ENCODE data around the gene NEURL1B. TPM values are rescaled to one million over a fixed set of nuclear protein-coding genes. Genes with fewer than 3 reads are reported as not detected.

Gene NEURL1B
- total and polyA plus RNA-seq, 10 of the 15 experiments (the other 5 are each of a cell fraction or from before 2014, with no cell fraction given) = 0.04 to 0.28 (median 0.05) TPM; not detected in 4

DNA sequence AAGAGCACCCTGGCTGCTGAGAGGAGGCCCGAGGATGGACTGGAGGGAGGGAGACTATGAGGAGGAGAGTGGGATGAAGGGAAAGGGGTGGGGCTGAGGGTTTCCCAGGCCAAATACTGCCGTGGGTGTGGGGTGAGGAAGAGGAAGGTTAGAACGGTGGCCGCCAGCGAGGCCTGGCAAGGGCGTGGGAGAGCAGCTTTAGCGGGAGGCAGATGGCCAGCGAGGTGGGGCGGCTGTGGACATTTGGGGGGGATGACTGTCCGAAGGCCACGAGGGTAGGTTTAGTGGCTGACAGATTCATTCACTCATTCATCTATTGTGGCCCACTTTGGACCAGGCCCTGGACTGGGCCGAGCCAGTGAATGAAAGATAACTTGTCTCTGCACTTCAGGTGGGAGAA is 47.8 kb upstream of the NEURL1B start (continued):
- TF ChIP-seq RCOR1 (conservative IDR thresholded peaks at IDR 0.05; ENCODE audit: low read depth, low read length) (no peak), CTCF (IDR thresholded peaks at IDR 0.05 in 2 of 3, conservative IDR thresholded peaks at IDR 0.05 in 1 of 3; ENCODE audit: control insufficient read depth in 2 of 3, extremely low read depth in 1 of 3, insufficient read depth in 1 of 3, low read depth in 3 of 3, low read length in 3 of 3) (no peak), EED (IDR thresholded peaks at IDR 0.05; ENCODE audit: low read depth) (no peak), KDM1A (IDR thresholded peaks at IDR 0.05; ENCODE audit: borderline replicate concordance) (no peak), NFYB (IDR thresholded peaks at IDR 0.05; ENCODE audit: insufficient read depth, low read depth, low read length) (no peak)

DNA sequence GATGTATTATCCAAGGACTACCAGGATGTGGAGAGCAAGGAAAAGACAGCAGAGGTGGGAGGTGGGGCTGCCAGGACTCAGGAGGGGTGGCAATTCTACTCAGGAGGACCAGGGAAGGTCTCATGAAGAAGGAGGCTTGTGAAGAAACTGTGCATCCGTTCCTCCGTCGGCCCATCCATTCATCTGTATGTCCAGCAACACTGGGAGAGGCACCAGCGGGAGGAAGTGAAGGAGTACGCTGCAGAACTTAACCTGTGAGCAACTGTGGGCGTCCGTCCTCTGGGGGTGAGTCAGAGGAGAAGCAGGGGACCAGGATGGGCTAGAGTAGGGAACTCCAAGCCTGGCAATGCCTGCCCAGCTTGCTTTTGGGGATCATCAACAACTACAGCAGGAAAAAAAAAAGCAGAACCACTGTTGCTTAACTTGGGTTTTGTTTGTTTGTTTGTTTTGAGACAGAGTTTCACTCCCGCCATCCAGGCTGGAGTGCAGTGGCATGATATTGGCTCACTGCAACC is 47.3 kb upstream of the NEURL1B start:
- H3K79me2 ChIP-seq (ENCODE audit: control insufficient read depth, insufficient read depth, low read length) = no peaks in the 10 kb centered on the region
- in situ Hi-C loops (cut with MboI) = no loop called here
- no peaks in the 10 kb centered on the region for H3K4me1 ChIP-seq (ENCODE audit: control insufficient read depth, insufficient read depth, low read length)
- POLR2A ChIA-PET = no interaction called here
- no peak overlapping the region for H3K9ac ChIP-seq (ENCODE audit: control insufficient read depth, insufficient read depth, low read length)
- 48% methylated on average over 8 of the region's 8 CpGs for WGBS (ENCODE audit: insufficient coverage, insufficient replicate concordance, low lambda C conversion rate, missing lambda C conversion rate)
- no peaks in the 10 kb centered on the region for H3K9me3 ChIP-seq (replicated peaks; ENCODE audit: control insufficient read depth, insufficient read depth, low read length)
- peaks cover 0 to 2% of the 10 kb centered on the region in 2 experiments; a peak in 1 of 4 replicates for H3K27me3 ChIP-seq (replicated peaks in 1 of 2; ENCODE audit: control insufficient read depth in 2 of 2, insufficient read depth in 2 of 2, low read length in 1 of 2)
- CTCF ChIA-PET = no interaction called here
- FAIRE-seq (no peak), ATAC-seq (no peak), DNase-seq (ENCODE audit: low read depth, low spot score) (no peak)
- SMC1A ChIA-PET (ENCODE audit: uncharacterized antibody, unreplicated experiment) = no interaction called here
- no TSS peak for BruUV-seq (replicated peaks)
- no peak overlapping the region for H3K4me3 ChIP-seq
- no peaks in the 10 kb centered on the region for H4K20me1 ChIP-seq (ENCODE audit: control insufficient read depth, insufficient read depth)
- H2AFZ ChIP-seq (ENCODE audit: control insufficient read depth, low read depth, low read length) = no peak overlapping the region
- RAD21 ChIA-PET (ENCODE audit: unreplicated experiment) = no interaction called here
- intact Hi-C loops (cut with micrococcal nuclease; ENCODE audit: unreplicated experiment) = no loop called here
- no peak for TF ChIP-seq ATF2 (IDR thresholded peaks at IDR 0.05; ENCODE audit: low read length)
- TF ChIP-seq JUNB (IDR thresholded peaks at IDR 0.05) = no peak
- no peak for TF ChIP-seq LARP7 (IDR thresholded peaks at IDR 0.05)
- no peak for TF ChIP-seq FOXK2 (IDR thresholded peaks at IDR 0.05)
- TF ChIP-seq SIN3A (IDR thresholded peaks at IDR 0.05; ENCODE audit: low read depth, low read length) = no peak
- TF ChIP-seq GATAD2B (conservative IDR thresholded peaks at IDR 0.05; ENCODE audit: low read depth) = no peak
- no peak for TF ChIP-seq BCL3 (IDR thresholded peaks at IDR 0.05; ENCODE audit: borderline replicate concordance, insufficient read depth, low read depth, low read length, poor library complexity, severe bottlenecking)
- no peak for TF ChIP-seq TCF7 (IDR thresholded peaks at IDR 0.05; ENCODE audit: borderline replicate concordance)
- no peak for TF ChIP-seq HCFC1 (IDR thresholded peaks at IDR 0.05; ENCODE audit: low read length)
- TF ChIP-seq, protein P1, sequence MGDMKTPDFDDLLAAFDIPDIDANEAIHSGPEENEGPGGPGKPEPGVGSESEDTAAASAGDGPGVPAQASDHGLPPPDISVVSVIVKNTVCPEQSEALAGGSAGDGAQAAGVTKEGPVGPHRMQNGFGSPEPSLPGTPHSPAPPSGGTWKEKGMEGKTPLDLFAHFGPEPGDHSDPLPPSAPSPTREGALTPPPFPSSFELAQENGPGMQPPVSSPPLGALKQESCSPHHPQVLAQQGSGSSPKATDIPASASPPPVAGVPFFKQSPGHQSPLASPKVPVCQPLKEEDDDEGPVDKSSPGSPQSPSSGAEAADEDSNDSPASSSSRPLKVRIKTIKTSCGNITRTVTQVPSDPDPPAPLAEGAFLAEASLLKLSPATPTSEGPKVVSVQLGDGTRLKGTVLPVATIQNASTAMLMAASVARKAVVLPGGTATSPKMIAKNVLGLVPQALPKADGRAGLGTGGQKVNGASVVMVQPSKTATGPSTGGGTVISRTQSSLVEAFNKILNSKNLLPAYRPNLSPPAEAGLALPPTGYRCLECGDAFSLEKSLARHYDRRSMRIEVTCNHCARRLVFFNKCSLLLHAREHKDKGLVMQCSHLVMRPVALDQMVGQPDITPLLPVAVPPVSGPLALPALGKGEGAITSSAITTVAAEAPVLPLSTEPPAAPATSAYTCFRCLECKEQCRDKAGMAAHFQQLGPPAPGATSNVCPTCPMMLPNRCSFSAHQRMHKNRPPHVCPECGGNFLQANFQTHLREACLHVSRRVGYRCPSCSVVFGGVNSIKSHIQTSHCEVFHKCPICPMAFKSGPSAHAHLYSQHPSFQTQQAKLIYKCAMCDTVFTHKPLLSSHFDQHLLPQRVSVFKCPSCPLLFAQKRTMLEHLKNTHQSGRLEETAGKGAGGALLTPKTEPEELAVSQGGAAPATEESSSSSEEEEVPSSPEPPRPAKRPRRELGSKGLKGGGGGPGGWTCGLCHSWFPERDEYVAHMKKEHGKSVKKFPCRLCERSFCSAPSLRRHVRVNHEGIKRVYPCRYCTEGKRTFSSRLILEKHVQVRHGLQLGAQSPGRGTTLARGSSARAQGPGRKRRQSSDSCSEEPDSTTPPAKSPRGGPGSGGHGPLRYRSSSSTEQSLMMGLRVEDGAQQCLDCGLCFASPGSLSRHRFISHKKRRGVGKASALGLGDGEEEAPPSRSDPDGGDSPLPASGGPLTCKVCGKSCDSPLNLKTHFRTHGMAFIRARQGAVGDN (IDR thresholded peaks at IDR 0.05) = no peak
- H3K4me2 ChIP-seq (ENCODE audit: control insufficient read depth, insufficient read depth) = no peak overlapping the region
- no peak overlapping the region for H3K27ac ChIP-seq (ENCODE audit: control insufficient read depth, insufficient read depth)
- H3K36me3 ChIP-seq (ENCODE audit: control insufficient read depth in 2 of 2, insufficient read depth in 2 of 2, low read length in 1 of 2) = no peaks in the 10 kb centered on the region
